Adrenal gland (tissue), 5 donors: ENCODE data around the gene ARL11.

Experiments
- CTCF ChIP-seq, 6 experiments: fragments of 450-650 bp in 4 of 6; fragments of 200-600 bp in 2 of 6; sonication (generic) in 1 of 6; IDR thresholded peaks; 1 replicate in 5 of 6; 2 replicates in 1 of 6; pipeline versions ENCODE4 v1.5.1 to v1.8.0; 2016 to 2021; ENCODE audit warnings: antibody characterized with exemption in 6 of 6, mild to moderate bottlenecking in 2 of 6, moderate library complexity in 1 of 6
- POLR2A ChIP-seq, 2 donors: fragments of 450-650 bp; IDR thresholded peaks; one replicate each; pipeline ENCODE4 v1.6.1; 2017; ENCODE audit warnings: antibody characterized with exemption in 2 of 2, mild to moderate bottlenecking in 2 of 2, moderate library complexity in 1 of 2
- donor health status: DM: no; HTN: no; CAD: no.

DNA sequence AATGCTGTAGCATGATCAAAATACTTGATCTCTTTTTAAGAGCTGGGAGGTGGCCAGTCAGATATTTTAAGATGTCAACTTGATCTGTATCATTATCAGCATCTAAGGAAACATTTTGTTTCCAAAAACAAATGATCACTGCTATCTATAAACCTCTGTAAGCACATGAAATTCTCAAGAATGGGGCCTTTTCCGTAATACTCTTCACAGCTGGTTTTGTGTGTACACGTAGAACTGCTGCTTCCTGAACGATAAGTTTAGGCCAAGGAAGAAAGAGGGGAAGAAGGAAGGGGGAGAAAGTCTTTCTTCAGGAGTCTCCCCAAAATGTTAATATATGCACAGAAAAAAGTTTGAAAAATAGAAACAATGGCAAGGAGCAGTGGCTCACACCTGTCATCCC lies 25.7 kb downstream of the ARL11 start:
- TF ChIP-seq CTCF (IDR thresholded peaks at IDR 0.05) (no peak), POLR2A (IDR thresholded peaks at IDR 0.05) (no peak)
